ENCODE results near the gene THOC7.

- TF ChIP-seq MAX (IDR thresholded peaks at IDR 0.05; ENCODE audit: low read depth, low read length): no peak
- TF ChIP-seq POLR2A (IDR thresholded peaks at IDR 0.05; ENCODE audit: extremely low read depth, insufficient read length): no peak
These were observed 32.9 kb upstream of the THOC7 start for GRCh38 chr3:63896332-63897030.
